G401.6 (cell line): ENCODE results near the gene LRRC75A.
"Not testable (repeated sequence)": the region's sequence is repeated elsewhere in the genome, so short reads cannot be mapped to it uniquely, and the experiment has no call there.

Experiments used
- FAIRE-seq: peaks from 2 replicates; lab custom pipeline; 2012; peaks lifted over from hg19 to GRCh38; lab: Jason Lieb, UNC

LRRC75A gene, protein sequence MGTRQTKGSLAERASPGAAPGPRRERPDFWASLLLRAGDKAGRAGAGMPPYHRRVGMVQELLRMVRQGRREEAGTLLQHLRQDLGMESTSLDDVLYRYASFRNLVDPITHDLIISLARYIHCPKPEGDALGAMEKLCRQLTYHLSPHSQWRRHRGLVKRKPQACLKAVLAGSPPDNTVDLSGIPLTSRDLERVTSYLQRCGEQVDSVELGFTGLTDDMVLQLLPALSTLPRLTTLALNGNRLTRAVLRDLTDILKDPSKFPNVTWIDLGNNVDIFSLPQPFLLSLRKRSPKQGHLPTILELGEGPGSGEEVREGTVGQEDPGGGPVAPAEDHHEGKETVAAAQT

DNA sequence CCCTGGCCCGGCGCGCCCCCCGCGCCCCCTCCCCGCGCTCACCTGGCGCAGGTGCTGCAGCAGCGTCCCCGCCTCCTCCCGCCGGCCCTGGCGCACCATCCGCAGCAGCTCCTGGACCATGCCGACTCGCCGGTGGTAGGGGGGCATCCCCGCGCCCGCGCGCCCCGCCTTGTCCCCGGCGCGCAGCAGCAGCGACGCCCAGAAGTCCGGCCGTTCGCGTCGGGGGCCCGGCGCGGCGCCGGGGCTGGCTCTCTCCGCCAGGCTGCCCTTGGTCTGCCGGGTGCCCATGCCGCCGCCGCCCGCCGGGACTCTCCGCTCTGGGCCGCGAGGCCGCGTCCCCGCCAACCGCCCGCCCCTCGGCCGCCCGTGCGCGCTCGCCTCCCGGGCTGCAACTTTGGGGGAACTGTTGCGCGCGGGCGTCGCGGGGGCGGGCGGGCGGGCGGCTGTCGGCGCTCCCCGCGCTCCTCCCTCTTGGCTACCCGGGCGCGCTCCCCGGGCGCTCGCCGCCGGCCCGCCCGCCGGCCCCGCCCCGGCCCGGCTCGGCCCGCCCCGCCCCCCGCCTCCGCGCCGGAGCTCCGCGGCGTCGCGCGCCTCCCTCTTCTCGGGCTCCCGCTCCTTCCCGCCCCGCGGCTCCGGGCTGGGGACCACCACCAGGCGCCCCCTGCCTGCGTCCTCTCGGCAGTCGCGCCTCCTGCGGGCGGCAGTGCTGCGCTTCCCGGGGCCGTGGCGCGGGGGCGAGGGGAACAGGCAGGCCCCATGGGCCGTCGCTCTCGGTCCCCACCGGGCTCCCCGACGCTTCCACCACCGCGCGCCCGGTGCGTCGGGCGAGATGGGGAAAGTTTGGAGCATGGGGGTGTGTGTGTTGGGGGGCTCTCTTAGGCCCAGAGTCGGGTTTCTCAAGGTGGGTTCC, at the start of gene LRRC75A:
Gene LRRC75A (minus strand): TSS at position 491 of the 910 bp plus-strand sequence. CDS start 203 bp downstream, at position 288.
- FAIRE-seq: no peak

DNA sequence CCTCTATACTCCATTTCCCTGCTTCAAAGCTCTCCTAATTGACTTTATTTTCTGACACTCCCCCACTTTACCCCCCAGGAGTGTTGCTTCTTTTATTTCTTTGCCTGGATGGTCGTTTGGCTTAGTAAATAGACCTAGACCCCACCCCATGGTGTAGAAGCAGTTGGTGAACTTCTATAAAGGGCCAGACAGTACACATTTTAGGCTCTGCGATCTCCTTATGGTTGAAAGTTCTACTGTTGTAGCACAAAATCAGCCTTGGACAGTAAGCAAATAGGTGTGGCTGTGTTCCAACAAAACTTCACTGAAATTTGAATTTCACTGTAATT, 45.1 kb upstream of the LRRC75A start:
- FAIRE-seq: no peak

DNA sequence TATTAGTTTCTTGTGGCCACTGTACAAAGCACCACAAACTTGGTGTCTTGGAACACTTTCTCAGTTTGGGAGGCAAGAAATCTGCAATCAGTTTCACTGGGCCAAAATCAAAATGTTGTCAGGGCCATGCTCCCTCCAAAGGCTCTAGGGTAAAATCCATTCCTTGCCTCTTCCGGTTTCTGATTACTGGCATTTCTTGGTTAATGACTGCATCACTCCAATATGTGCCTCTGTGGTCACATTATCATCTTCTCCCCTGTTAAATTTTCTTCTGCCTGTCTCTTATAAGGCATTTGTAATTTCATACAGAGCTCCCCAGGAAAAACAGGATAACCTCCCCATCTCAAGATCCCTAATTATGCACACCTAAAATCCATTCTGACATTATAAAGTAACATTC, 42.2 kb upstream of the LRRC75A start:
- FAIRE-seq: no peak

DNA sequence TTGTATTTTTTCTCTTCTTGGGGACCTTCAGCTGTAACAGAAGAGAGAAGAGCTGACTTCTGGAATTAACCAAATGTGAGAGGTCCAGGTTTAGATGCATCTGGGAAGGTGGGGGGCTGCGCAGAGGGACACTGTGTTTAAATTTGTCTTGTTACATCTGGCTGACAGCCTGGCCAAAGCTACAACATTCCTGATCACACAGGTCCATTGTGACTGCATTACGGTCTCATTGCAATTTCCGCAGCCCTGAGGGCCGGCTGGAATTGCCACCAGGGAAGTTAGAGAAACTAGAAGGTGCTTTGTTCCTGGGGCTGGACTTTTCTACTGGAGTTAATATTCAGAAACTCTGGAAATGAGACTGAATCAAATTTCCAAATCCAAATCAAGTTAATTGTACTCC, 37.9 kb upstream of the LRRC75A start:
- FAIRE-seq: no peak

DNA sequence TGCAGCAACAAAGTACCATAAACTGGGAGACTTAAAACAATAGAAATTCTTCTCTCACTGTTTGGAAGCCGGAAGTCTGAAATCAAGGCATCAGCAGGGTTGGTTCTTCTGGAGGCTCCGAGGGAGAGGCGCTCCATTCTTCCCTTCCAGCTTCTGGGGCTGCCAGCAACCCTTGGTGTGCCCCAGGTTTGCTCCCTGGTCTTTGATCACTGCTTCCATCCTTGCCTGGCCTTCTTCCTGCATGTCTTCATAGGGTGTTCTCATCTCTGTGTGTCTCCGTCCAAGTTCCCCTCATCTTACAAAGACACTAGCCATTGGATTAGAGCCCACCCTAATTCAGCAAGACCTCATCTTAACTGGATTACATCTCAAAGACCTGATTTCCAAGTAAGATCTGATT, 35.3 kb upstream of the LRRC75A start:
- FAIRE-seq: no peak

DNA sequence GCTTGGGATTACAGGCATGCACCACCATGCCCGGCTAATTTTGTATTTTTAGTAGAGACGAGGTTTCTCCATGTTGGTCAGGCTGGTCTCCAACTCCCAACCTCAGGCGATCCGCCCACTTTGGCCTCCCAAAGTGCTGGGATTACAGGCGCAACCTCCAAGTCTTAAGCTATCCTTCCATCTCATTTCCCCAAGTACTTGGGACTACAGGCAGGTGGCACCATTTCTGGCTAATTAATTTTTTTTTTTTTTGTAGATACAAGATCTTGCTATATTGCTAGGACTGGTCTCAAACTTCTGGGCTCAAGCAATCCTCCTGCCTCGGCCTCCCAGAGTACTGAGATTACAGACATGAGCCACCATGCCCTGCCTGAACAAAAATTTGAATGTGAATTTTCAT, 33.6 kb upstream of the LRRC75A start:
- FAIRE-seq: not testable (repeated sequence)

DNA sequence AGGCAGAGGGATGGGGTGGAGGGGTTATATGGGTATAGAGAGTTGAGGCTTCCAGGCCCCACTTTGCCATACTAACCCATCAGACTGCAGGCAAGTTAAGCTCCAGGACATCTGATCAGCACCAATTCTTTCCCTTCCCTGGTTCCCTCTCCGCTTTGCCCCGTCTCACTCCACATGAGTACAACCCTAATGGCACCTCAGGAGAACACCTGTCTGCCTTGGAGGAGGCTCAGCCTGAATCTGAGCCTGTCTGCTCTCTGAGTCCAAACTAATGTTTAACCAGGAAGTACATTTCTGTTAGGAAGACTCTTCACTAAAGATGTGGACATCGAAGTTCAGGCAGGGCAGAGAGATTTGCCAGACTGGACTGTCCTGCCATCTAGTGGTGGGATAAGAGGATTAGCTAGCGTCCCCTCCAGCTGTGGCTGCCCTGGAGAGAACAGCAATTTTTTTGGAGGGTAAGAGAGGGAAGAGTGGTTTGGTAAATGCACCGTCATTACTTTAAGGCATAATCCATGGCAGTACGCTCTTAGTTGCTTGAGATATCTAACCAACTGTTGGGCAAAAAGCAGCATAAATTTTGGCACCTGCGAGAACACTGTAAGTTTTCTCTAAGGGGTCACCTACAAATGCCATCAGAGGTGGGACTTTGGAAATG, 29.2 kb upstream of the LRRC75A start:
- peak; percentile 91 for FAIRE-seq

DNA sequence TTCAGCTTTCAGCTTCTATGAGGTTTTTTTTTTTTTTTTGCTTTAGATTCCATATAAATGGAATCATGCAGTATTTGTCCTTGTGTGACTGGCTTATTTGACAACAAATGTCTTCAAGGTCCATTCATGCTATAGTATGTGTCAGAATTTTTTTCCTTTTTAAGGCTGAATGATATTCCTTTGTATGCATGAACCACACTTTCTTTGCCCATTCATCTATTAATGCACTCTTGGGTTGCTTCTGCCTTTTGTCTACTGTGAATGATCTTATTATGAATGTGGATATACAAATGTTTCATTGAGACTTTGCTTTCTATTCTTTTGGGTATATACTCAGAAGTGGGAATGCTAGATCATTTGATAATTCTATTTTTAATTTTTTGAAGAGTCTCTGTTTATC, 27.0 kb upstream of the LRRC75A start:
- no peak for FAIRE-seq

DNA sequence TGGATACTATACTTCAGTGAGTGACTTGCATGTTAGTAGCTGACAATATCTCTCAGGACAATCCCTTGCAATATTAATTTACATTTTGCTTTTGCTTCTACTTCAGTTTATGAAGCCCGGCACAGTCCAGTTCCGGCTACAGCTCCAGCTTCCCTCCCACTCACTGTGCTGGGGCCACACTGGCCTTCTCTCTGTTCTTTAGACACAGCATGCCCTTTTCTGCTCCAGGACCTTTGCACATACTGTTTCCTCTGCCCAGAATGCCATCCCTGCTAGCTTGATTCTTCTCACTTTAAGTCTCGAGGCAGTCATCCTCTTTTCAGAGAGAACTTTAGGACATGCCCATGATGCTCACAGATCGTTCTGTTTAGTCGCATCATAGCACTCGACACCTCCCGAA, 25.5 kb upstream of the LRRC75A start:
- no peak for FAIRE-seq

DNA sequence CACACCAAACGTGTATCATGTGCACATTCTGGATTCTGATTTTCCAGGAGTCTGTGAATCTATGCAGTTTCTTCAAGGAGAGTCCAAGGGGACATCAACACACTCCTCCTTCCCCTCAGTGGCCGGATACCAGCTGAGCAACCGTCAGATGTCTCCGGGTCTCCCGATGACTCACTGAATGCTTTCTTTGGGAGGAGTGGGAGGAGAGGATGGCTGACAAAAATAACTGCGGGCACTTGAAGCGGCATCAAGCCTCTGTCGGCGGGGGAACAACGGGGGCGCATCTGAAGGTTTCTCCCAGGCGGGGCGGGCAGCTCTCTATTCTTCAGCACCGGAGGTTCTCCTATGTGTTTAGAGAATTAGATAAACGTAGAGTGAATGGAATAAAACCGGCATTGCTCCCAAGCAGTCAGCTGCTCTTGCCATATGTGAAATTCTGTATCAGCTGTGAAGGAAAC, 24.6 kb upstream of the LRRC75A start:
- FAIRE-seq: no peak

DNA sequence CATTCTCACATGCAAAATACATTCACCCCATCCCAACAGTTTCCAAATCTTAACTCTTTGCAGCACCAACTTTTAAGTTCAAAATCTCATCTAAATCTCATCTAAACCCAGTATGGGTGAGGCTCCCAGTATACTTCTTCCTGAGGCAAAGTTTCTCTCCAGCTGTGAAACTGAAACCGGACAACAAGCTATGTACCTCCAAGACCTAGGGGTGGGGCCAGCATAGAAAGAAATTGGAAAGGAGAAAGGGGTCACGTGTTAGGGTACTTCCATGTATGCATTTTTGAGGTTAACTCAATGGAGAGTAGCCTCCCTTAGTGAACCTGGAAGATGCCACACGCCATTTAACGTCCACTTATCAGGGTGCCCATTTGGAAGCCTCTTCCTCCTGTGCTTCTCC, 23.9 kb upstream of the LRRC75A start:
- FAIRE-seq: no peak

DNA sequence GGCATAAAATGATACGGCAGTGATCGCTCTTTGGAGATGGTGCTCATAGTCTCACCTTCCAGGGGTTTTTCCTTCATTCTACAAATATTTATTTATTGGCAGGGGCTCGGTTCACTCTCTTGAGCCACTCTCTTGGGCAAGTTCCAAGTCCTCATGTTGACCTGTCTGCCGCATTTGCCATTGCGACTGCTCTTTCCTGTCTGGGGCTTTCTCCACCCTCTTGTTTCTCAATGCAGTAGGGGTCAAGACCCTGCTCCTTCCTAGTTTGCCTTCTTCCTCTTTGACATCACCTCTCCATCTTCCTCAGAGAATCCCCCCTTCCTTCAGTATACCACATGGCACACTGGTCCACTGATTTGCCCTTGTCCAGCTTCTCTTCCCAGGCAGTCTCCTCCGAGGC, 21.9 kb upstream of the LRRC75A start:
- no peak for FAIRE-seq

DNA sequence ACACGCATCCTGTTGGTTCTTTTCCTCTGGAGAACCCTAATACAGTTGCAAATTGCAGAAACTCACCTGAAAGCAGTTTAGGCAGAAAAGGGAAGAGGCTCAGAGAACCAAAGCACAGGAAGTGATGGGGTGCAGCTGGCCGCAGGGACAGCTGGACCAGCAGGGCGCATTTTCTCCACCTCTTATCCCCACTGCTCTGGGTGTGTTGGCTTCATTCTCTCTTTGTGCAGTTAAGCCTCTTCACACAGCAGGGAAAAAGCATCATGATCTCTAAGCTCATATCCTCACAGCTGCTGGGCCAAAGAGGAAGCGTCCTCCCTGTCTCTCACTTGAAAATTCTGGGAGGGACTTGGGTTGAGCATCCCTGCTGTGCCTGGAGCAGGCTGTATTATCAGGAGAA, 20.0 kb upstream of the LRRC75A start:
- no peak for FAIRE-seq

DNA sequence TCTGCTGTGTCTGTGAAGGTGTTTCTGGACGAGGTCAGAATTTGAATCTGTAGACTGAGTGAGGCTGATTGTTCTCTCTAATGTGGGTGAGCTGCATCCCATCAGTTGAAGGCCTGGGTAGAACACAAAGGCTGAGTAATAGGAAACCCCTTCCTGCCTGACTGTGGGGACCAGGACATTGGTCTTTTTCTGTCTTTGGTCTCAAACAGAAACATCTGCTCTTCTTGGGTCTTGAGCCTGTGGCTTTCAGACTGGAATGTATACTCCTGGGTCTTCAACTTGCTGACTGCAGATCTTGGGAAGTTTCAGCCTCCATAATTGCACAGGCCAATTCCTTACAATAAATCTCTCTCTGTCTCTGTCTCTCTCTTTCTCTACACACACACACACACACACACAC, 19.6 kb upstream of the LRRC75A start:
- no peak for FAIRE-seq

DNA sequence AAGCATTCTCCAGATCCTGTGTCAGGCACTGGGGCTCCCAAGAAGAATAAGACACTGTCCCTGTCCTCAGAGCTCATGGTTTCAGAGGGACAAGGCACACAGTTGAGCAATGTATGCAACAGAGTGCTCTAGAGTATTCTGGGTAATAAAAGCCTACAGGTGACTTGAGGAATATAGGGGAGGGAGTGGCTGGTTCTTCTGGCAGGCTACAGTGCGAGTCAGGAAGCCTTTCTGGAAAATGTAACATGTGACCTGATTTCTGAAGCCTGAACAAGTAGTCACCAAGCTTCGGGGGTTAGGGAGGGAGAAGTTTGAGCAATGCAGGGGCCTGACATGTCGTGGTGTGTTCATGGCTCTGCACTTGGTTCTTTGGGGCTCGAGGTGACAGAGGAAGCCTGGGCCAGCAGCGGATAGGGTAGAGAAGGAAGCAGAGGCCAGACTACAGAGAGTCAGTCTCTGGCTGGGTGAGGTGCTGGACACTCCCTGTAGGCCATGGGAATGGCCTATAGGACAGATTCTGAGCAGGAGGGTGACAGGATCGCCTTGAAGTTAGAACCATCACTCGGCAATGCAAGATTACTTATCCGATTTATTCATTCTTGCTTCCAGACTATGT, 16.0 kb upstream of the LRRC75A start:
- no peak for FAIRE-seq

DNA sequence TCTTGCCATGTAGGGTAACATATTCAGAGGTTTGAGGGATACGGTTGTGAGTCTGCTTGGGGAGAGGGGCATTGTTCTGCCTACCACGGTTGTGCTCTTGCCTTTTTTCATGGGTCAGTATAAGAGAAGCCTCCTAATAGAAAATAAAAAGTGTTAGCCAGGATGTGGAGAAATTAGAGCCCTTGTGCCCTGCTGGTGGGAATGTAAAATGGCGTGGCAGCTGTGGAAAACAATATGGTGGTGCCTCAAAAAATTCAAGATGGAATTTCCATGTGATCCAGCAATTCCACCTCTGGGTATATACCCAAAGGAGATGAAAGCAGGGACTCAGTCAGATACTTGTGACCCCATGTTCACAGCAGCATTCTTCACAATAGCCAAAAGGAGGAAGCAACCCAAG, 14.2 kb upstream of the LRRC75A start:
- no peak for FAIRE-seq

DNA sequence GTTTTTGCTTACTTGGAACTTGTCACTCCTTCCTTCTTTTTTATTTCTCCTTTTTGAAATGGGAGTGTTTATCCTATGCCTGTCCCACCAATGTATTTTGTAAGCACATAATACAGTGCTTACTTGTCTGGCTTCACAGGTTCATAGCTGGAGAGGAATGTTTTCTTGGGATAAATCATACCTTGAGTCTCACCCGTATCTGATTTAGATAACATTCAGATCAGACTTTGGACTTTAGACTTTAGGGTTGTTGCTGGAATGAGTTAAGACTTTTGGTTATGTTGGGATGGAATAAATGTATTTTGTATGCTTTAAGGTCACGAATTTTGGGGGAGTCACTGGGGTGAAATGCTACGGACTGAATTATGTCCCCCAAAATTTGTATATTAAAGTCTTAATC, 13.0 kb upstream of the LRRC75A start:
- FAIRE-seq: no peak

DNA sequence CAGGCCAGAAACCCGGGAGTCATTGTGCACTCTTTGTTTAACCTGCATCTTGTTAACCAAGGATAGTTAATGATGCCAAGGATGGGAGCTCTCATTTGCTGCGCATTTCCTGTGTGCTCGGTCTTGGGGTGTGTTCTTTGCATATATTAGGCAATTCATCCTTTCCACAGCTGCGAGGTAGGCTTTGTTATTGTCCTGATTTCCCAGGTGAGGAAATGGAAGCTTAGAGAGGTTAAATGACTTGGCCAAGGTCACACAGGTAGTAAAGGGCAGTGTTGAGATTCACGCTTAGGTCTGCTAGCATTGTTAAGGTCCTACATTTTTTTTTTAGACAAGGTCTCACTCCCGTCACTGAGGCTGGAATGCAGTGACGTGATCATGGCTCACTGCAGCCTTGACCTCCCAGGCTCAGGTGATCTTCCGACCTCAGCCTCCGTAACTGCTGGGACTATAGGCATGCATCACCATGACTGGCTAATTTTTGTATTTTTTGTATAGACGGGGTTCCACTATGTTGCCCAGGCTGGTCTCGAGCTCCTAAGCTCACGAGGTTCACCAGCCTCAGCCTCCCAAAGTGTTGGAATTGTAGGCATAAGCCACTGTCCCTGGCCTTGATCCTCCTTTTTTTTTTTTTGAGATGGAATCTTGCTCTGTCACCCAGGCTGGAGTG, 5.0 kb upstream of the LRRC75A start:
- FAIRE-seq: no peak

DNA sequence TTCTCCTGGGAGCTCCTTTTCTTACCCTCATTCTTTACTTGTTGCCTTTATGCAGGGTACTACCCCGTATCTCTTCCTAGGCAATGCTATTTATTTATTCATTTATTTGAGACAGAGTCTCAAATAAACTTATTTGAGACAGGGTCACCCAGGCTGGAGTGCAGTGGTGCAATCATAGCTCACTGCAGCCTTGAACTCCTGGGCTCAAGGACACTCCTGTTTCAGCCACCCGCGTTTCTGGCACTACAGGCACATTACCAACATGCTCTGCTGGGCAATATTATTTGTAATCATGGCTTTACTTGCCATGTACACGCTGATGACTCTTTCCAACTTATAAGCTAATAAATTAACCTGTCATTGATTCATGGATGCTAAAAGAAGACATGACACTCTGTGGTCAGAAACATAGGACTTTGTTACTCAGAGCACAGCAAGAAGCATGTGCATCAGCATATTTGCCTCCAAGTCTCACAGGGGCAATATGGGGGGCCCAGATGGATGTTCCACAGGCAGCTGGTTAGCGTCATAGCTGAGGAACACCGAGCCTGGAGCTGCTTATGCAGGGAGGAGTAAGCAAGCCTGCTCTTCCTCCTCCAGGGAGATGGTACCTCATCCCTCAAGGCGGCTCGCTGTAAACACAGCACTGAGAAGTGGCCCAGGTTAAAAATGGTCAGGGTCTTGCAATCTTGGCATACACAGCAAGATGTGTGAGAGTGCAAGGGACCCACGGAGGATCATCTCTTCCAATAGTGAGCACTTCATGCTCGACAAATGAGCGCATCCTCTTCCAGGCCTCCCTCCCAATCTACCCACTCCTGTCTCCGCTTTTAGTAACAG, 4.2 kb upstream of the LRRC75A start:
- no peak for FAIRE-seq

DNA sequence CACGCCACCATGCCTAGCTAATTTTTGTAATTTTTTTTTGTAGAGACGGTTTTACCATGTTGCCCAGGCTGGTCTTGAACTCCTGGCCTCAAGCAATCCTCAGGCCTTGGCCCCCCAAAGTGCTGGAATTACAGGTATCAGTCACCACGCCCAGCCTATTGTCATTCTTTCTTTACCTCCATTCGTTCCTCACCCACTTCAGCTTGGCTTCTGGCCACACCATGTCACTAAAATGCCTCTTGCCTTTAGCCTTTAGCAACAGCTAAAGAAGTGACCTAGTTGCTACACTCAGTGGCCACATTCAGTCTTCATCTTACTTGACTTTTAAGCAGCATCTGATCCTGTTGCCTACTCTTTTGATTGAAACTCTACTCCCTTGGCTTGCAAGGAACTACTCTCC, 3.6 kb upstream of the LRRC75A start:
- FAIRE-seq: no peak

DNA sequence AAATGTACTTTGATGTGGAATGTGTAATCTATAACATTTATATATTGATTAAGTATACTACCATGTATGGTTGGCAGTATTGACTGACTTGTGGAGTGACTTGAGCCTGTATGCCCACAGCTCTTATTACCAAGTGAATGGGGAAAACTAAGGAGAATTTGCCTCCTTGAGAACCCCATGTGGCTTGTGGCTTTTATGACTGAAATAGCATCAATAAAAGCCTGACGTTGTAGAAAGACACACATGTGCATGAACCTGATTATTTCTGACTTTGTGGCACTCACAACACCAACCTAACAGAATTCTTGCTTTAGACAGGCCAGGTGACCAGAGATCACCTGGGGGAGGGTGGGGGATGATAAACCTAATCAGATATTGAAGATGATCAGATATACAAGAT, 2.1 kb upstream of the LRRC75A start:
- FAIRE-seq: no peak
